PC-9 (cell line): ENCODE measurements around the gene SRGAP3.

Experiments
- EZH2 ChIP-seq: fragments of 200-600 bp; sonication (generic); IDR thresholded peaks from 2 replicates; pipeline ENCODE4 v1.8.0; 2017; ENCODE audit warnings: antibody characterized with exemption, low read depth
- TF ChIP-seq, protein P1 (sequence below): fragments of 200-600 bp; sonication (generic); conservative IDR thresholded peaks from 2 replicates; pipeline ENCODE4 v1.6.1; 2017; ENCODE audit warnings: mixed run types, antibody characterized with exemption, mild to moderate bottlenecking, moderate library complexity

DNA sequence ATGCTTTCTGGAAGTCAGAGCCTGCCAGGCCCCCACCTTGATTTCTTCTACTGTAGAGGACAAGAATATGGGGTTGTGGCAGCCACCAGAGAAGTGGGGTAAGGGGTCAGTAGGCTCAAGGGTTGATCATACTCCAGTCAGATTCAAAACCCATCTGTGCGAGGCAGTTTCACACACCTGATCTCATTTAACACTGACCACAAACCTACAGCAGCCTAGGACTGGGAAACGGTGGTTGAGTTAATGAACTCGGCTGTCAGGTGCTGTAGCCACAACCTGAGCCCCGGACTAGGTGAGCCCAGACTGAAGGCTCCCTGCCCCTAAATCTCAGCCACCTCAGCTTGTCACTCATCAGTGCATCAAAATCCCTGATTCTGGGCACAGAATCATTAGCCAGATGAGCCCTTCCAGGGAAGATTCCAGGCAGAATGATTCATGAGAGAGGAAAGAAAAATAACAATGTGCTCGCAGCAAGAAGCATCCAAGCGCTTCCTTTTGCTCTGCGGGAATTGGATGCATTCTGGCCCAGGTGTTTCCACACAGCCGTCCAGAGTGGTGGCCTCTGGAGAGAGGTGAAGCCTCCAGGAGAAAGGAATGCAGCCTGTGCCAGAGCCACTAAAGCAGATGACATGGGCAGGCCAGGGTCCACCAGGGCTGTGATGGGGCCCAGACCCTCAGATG lies 102.1 kb downstream of the SRGAP3 start:
- TF ChIP-seq, protein P1, sequence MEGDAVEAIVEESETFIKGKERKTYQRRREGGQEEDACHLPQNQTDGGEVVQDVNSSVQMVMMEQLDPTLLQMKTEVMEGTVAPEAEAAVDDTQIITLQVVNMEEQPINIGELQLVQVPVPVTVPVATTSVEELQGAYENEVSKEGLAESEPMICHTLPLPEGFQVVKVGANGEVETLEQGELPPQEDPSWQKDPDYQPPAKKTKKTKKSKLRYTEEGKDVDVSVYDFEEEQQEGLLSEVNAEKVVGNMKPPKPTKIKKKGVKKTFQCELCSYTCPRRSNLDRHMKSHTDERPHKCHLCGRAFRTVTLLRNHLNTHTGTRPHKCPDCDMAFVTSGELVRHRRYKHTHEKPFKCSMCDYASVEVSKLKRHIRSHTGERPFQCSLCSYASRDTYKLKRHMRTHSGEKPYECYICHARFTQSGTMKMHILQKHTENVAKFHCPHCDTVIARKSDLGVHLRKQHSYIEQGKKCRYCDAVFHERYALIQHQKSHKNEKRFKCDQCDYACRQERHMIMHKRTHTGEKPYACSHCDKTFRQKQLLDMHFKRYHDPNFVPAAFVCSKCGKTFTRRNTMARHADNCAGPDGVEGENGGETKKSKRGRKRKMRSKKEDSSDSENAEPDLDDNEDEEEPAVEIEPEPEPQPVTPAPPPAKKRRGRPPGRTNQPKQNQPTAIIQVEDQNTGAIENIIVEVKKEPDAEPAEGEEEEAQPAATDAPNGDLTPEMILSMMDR = no peak
- no peak for TF ChIP-seq EZH2
